GM13976 (cell line): ENCODE results near the gene MYH4.

Source experiments
- DNase-seq: peaks from one replicate; pipeline ENCODE4 v3.0.0; 2012; ENCODE audit warnings: low spot score
- in situ Hi-C: fragments of 300-500 bp; cut with MboI; formaldehyde crosslinking; loops from one replicate; pipeline ENCODE4 v1.12.0; 2022; ENCODE audit warnings: low sequenced_read_pairs, mixed read lengths, inconsistent platforms; ENCODE audit not compliant: unreplicated experiment
- TF ChIP-seq, protein P1 (sequence below): IDR thresholded peaks from 2 replicates; pipeline ENCODE4 v1.5.1; 2012; ENCODE audit warnings: borderline replicate concordance, mild to moderate bottlenecking; ENCODE audit not compliant: insufficient read depth; ENCODE audit errors: extremely low read depth, missing control alignments, control extremely low read depth

The MYH4 gene

DNA sequence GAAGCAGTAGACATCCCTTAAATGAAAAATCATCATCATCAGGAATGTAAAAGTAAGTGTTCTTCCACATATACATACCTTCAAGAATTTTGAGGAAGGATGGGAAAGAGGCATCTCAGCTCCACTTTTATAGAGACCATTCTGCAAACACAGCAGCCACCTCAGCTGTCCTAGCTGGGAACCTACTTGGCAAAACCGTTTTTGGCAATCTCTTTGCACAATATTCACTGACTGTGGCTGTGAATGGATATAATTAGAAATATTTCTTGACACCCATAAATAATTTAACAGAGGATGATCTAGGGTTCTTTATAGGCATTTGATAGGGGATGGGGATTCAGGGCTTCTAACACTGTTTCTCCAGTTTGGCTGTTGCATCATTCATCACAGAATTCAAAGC lies at the start of gene MYH4:
MYH4 (minus strand) TSS at position 101 of the 400 bp plus-strand sequence. CDS start 2,814 bp downstream, outside the sequence.
- TF ChIP-seq, protein P1, sequence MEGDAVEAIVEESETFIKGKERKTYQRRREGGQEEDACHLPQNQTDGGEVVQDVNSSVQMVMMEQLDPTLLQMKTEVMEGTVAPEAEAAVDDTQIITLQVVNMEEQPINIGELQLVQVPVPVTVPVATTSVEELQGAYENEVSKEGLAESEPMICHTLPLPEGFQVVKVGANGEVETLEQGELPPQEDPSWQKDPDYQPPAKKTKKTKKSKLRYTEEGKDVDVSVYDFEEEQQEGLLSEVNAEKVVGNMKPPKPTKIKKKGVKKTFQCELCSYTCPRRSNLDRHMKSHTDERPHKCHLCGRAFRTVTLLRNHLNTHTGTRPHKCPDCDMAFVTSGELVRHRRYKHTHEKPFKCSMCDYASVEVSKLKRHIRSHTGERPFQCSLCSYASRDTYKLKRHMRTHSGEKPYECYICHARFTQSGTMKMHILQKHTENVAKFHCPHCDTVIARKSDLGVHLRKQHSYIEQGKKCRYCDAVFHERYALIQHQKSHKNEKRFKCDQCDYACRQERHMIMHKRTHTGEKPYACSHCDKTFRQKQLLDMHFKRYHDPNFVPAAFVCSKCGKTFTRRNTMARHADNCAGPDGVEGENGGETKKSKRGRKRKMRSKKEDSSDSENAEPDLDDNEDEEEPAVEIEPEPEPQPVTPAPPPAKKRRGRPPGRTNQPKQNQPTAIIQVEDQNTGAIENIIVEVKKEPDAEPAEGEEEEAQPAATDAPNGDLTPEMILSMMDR, result no peak
- in situ Hi-C loops, result no loop called here
- no peak for DNase-seq

DNA sequence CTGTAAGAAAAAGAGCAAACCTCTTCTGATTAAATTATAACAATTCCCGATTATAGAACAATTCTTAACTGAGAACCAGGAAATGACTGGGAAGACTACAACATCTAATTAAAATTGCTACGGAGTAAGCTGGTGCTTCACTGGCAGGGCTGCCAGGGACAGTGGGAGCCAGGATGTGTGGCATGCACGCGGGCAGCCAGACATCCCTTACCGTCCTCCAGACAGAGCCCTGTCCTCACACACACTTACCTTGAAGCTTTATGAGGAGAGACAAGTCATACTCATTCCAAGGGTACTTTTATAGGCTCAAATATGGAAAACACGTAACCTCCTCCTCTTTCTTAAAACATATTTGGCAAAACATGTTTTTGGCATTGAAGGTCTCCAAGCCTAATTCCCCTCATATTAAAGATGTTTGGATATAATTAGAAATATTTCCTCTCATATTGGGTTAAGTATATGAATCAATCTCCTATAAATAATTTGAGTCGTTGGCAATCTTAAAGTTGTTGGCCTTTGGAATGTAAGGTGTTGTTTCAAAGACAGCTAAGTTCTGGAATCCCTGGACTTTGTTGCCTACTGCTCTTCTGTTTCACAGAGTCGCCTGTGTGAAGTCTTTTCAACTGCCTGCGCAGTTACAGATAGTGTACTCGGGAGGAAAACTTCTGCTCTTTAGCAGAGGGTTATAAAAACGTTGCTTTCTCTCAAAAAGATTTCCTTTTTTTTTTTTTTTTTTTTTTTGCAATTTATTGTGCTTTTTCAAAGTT lies 49.1 kb upstream of the MYH4 start, which contains the start of gene MYH1:
MYH1 (minus strand) TSS at position 272 of the 767 bp plus-strand sequence. CDS start 1,900 bp downstream, outside the sequence.
- TF ChIP-seq, protein P1, result no peak
- in situ Hi-C loops, result no loop called here
- no peak for DNase-seq

DNA sequence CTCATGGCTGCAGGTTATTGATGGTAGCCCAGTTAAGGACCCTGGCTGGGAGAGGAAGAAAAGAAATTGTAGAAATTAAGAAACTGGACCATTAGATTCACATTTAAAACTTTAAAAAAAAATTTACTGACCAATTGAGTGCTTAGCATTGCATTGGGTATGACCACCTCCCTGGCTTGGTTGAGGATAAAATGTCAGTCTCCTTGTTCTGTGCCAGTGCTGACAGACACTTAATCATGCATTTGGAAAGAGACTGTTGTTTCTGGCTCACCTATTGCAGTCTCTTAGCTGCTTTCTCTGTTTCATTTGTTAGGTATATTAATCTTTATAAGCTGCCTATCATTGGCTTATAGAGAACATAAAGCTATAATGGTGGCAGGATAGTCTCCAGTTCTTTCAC lies 47.3 kb upstream of the MYH4 start:
- TF ChIP-seq, protein P1, result no peak
- no peak for DNase-seq
- in situ Hi-C loops, result no loop called here

DNA sequence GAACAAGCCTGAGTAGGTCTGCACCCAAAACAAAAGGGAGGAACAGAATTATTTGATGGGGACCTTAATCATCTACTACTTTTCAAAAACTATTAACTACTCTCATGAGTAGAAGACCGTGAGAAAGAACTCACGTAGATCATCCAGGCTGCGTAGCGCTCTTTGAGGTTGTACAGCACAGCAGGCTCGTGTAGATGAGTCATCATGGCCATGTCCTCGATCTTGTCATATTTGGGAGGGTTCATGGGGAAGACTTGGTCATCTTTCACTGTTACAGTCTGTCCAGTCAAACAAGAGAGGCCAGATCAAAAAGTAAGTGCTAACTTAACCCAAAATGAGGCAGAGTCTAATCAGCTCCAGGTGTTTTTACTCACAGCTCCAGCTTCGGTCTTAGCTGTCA lies 46.7 kb upstream of the MYH4 start:
- no peak for DNase-seq
- in situ Hi-C loops, result no loop called here
- TF ChIP-seq, protein P1, result no peak

DNA sequence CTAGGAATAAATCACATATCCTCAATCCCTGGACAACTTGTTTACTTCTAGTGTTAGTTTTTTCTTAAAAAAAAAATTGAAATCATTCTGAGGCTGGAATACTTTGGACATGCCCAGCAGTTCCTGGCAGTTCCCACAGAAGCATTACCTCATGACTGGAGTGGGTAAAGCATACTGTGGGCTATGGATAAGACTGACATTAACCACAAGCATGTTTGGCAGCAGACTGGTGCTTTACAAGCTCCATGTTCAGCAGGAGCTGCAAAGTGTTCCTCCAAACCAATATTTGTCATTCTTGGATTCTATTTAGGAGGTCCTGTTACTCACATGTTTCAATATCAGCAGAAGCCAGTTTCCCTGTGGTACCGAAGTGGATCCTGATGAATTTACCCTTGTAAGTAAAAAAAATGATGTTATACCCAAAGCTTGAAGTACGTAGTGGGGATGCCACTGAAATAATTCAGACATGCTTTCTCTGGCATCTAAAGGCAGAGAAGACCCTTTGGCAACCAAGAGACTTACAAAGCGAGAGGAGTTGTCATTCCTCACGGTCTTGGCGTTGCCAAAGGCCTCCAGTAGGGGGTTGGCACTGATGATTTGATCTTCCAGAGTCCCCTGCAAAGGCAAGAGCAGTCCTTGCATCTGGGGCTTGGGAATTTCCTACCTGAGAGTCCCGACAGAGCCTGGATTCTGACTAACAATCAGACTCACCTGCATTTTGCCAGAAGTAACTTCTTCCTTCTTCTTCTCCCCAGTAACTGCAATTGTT lies 44.1 kb upstream of the MYH4 start:
- in situ Hi-C loops, result no loop called here
- DNase-seq, result no peak
- TF ChIP-seq, protein P1, result no peak

DNA sequence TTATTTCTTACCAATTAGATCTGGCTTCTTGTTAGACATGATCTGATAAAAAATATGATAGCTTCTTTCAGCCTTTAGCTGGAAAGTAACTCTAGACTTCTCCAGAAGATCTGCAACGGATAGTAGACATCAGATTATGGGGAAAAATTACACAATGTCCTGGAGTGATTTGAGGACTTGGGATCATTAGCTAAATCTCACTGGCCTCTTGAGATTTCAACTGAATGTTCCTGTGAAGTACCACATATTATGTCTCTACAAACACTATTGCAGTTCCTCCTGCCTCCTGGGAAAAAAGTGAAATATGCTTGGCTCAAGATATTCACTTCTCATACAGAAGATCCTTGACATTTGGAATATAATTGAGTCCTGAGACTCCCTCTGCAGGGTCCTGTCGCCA lies 43.5 kb upstream of the MYH4 start:
- no peak for DNase-seq
- in situ Hi-C loops, result no loop called here

More for the DNA sequence above, 43.5 kb upstream of the MYH4 start:
- TF ChIP-seq, protein P1, result no peak
